Panc1 (cell line): ENCODE data around the gene SLC6A11. TPM values are rescaled to one million over a fixed set of nuclear protein-coding genes. Genes with fewer than 3 reads are reported as not detected.

Experiments
- ATAC-seq: fragments of 200-7000 bp; cut with Tn5 transposase; 2 replicates; pipeline ENCODE4 v1.9.1; 2020; ENCODE audit warnings: mild to moderate bottlenecking, moderate library complexity
- BruUV-seq: library from RNA; stranded (reverse); fragments of 400-500 nt; replicated peaks from 2 replicates; lab custom pipeline; 2021; lab: Mats Ljungman, UMichigan
- CTCF ChIA-PET: fragments of 300-600 bp; sonication (Branson Sonifier 250); formaldehyde crosslinking; loops from one replicate; lab custom pipeline; 2022; ENCODE audit warnings: antibody characterized with exemption; lab: Charles Lee
- POLR2A ChIA-PET: fragments of 300-600 bp; sonication (Branson Sonifier 250); formaldehyde crosslinking; loops from one replicate; lab custom pipeline; 2022; ENCODE audit warnings: antibody characterized with exemption; lab: Charles Lee
- DNase-seq: peaks from one replicate; pipeline ENCODE4 v3.0.0-alpha.2; 2010; ENCODE audit warnings: low read depth, low spot score
- H3K27ac ChIP-seq: 2 replicates; pipeline ENCODE4 v1.5.1; 2011; ENCODE audit warnings: mild to moderate bottlenecking, low read length, inconsistent platforms
- H3K27me3 ChIP-seq: fragments of 200-500 bp; sonication (Bioruptor generic); 2 replicates; pipeline ENCODE4 v1.6.0; 2014; ENCODE audit warnings: low read length, inconsistent platforms; ENCODE audit not compliant: control insufficient read depth, insufficient read depth
- H3K36me3 ChIP-seq: fragments of 200-500 bp; sonication (Bioruptor generic); 2 replicates; pipeline ENCODE4 v1.5.1; 2014; ENCODE audit warnings: inconsistent platforms, mild to moderate bottlenecking, low read length, moderate library complexity; ENCODE audit not compliant: control insufficient read depth, insufficient read depth
- H3K4me1 ChIP-seq: 2 replicates; pipeline ENCODE4 v1.5.1; 2011; ENCODE audit warnings: inconsistent platforms, mild to moderate bottlenecking, low read length, moderate library complexity; ENCODE audit not compliant: control insufficient read depth, insufficient read depth
- H3K4me3 ChIP-seq, 2 experiments: 2 replicates each; pipeline ENCODE4 v1.5.1; 2011 to 2012; ENCODE audit warnings: low read depth in 2 of 2, low read length in 2 of 2, mild to moderate bottlenecking in 2 of 2, inconsistent platforms in 1 of 2, moderate library complexity in 1 of 2
- H3K9me3 ChIP-seq: fragments of 200-500 bp; sonication (Bioruptor generic); 2 replicates; pipeline ENCODE4 v1.5.1; 2014; ENCODE audit warnings: low read depth, mild to moderate bottlenecking, inconsistent platforms, low read length, moderate library complexity; ENCODE audit not compliant: control insufficient read depth, insufficient read depth
- CTCF ChIP-seq: fragments of 450-650 bp; IDR thresholded peaks from 2 replicates; pipeline ENCODE4 v1.5.1; 2017; ENCODE audit warnings: mild to moderate bottlenecking
- POLR2AphosphoS5 ChIP-seq: IDR thresholded peaks from 2 replicates; pipeline ENCODE4 v1.6.1; 2012; ENCODE audit warnings: mild to moderate bottlenecking, low read depth, low read length, moderate library complexity
- SIN3A ChIP-seq: IDR thresholded peaks from 2 replicates; pipeline ENCODE4 v1.6.1; 2012; ENCODE audit warnings: low read depth, mild to moderate bottlenecking, low read length, moderate library complexity, borderline replicate concordance; ENCODE audit not compliant: insufficient read depth
- TCF7L2 ChIP-seq: IDR thresholded peaks from 2 replicates; pipeline ENCODE4 v1.6.1; 2011; ENCODE audit warnings: mild to moderate bottlenecking, low read depth, low read length, inconsistent platforms
- in situ Hi-C: cut with HindIII; loops from 2 replicates; pipeline ENCODE4 v1.10.0; 2016; ENCODE audit warnings: low sequenced_read_pairs, low pct_unique_long_range_greater_than_20kb
- intact Hi-C: fragments of 100-400 bp; cut with micrococcal nuclease; formaldehyde crosslinking; loops from one replicate; pipeline ENCODE4 v1.10.0; 2022; ENCODE audit not compliant: unreplicated experiment
- total RNA-seq: library from RNA; stranded (reverse); gene quantifications from one replicate; pipeline ENCODE4 v1.2.1, GENCODE V29; 2021; ENCODE audit not compliant: unreplicated experiment
- TF ChIP-seq, protein P1 (sequence below), 2 experiments: IDR thresholded peaks; 2 replicates each; pipeline ENCODE4 v1.6.1; 2011 to 2012; ENCODE audit warnings: low read depth in 2 of 2, control low read depth in 1 of 2, low read length in 1 of 2, mild to moderate bottlenecking in 1 of 2, moderate library complexity in 1 of 2; ENCODE audit not compliant: insufficient read depth in 1 of 2

Gene SLC6A11
- total RNA-seq, 1 experiment from 2014 or later, result not detected

DNA sequence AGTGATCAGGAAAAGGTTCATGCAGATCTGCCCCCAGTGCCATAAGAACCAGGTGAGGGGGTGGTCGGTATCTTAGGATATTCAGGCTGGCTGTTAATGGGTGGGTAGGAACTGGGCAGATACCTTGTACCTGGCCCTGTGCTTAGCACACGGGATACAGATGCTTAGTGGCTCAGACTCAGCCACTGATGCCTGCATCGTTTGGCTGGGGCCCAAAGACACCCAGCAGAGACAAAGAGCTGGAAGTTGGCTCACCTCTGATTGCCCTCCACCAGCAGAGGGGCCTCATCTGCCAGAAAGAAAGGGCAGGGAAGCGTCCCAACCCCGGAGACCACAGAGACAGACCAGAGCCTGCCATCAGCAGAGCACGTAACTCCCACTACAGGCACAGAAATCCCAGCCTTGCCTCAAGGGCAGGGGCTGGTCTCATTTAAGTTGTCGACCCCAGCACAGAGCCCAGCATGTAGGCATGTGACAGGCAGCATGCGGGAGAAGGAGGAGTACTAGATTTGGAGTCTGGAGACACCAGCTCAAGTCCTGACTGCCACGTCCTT, 112.5 kb downstream of the SLC6A11 start:
- ChIA-PET POLR2A (no interaction called here), CTCF (no interaction called here)
- Histone ChIP-seq H3K4me1 (no peaks in the 10 kb centered on the region), H3K9me3 (no peaks in the 10 kb centered on the region), H3K27me3 (no peaks in the 10 kb centered on the region), H3K27ac (no peak overlapping the region), H3K4me3 (no peak overlapping the region), H3K36me3 (no peaks in the 10 kb centered on the region)
- in situ Hi-C loops, result no loop called here
- no TSS peak for BruUV-seq
- TF ChIP-seq, protein P1, sequence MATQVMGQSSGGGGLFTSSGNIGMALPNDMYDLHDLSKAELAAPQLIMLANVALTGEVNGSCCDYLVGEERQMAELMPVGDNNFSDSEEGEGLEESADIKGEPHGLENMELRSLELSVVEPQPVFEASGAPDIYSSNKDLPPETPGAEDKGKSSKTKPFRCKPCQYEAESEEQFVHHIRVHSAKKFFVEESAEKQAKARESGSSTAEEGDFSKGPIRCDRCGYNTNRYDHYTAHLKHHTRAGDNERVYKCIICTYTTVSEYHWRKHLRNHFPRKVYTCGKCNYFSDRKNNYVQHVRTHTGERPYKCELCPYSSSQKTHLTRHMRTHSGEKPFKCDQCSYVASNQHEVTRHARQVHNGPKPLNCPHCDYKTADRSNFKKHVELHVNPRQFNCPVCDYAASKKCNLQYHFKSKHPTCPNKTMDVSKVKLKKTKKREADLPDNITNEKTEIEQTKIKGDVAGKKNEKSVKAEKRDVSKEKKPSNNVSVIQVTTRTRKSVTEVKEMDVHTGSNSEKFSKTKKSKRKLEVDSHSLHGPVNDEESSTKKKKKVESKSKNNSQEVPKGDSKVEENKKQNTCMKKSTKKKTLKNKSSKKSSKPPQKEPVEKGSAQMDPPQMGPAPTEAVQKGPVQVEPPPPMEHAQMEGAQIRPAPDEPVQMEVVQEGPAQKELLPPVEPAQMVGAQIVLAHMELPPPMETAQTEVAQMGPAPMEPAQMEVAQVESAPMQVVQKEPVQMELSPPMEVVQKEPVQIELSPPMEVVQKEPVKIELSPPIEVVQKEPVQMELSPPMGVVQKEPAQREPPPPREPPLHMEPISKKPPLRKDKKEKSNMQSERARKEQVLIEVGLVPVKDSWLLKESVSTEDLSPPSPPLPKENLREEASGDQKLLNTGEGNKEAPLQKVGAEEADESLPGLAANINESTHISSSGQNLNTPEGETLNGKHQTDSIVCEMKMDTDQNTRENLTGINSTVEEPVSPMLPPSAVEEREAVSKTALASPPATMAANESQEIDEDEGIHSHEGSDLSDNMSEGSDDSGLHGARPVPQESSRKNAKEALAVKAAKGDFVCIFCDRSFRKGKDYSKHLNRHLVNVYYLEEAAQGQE (IDR thresholded peaks at IDR 0.05; ENCODE audit: insufficient read depth in 1 of 2, low read depth in 2 of 2, low read length in 1 of 2), result no peak
- TF ChIP-seq TCF7L2 (no peak), POLR2AphosphoS5 (no peak), SIN3A (no peak), CTCF (no peak)
- peak; percentile 34; the same call in 1 of the 2 replicates for ATAC-seq
- intact Hi-C loops, result no loop called here
- no peak for DNase-seq

DNA sequence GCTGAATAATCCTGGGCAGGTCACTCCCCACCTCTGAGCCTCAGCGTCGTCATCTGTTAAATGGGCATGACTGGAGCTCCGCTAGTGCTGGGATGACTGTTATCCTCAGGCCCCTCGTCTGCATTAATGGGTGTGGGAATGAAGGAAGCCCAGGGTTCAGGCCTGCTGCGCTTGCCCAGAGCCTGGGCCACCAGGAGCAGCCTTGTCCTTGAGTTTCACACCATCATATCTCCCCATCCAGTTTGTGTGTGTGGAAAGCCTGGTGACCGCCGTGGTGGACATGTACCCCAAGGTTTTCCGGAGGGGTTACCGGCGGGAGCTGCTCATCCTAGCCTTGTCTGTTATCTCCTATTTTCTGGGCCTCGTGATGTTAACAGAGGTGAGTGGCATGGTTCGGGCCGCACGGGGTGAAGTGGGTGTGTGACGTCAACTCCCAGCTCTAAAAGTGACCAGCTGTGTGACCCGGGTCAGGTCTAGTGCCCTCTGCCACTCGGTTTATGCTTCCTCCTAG, 113.0 kb downstream of the SLC6A11 start:
- ChIA-PET CTCF (no interaction called here), POLR2A (no interaction called here)
- no TSS peak for BruUV-seq
- no peaks in the 10 kb centered on the region for H3K9me3 ChIP-seq
- H3K27me3 ChIP-seq, result no peaks in the 10 kb centered on the region
- in situ Hi-C loops, result no loop called here
- ATAC-seq, result no peak
- no peaks in the 10 kb centered on the region for H3K36me3 ChIP-seq
- no peak overlapping the region for H3K4me3 ChIP-seq
- no peak overlapping the region for H3K27ac ChIP-seq
- H3K4me1 ChIP-seq, result no peaks in the 10 kb centered on the region
- intact Hi-C loops, result no loop called here
- TF ChIP-seq CTCF (no peak), SIN3A (no peak), TCF7L2 (no peak), POLR2AphosphoS5 (no peak)
- TF ChIP-seq, protein P1 (IDR thresholded peaks at IDR 0.05; ENCODE audit: insufficient read depth in 1 of 2, low read depth in 2 of 2, low read length in 1 of 2), result no peak
- no peak for DNase-seq
